Epithelial cell of proximal tubule (primary cell): ENCODE data around the gene BAIAP2. TPM values are rescaled to one million over a fixed set of nuclear protein-coding genes. Genes with fewer than 3 reads are reported as not detected.
"Not testable (repeated sequence)": the region's sequence is repeated elsewhere in the genome, so short reads cannot be mapped to it uniquely, and the experiment has no call there.

Experiments used
- DNase-seq: peaks from one replicate; pipeline ENCODE4 v3.0.0-alpha.2; 2011; ENCODE audit warnings: low read depth
- H3K4me3 ChIP-seq: 2 replicates; pipeline ENCODE4 v1.5.1; 2011; ENCODE audit warnings: low read depth, mild to moderate bottlenecking, low read length
- total RNA-seq: library from RNA; depleted of rRNA; stranded (reverse); fragments of >200 nt; gene quantifications from 2 replicates; pipeline ENCODE4 v1.2.3, GENCODE V29; 2015
- TF ChIP-seq, protein P1 (sequence below): conservative IDR thresholded peaks from 2 replicates; pipeline ENCODE4 v1.5.1; 2012; ENCODE audit warnings: low read depth, mild to moderate bottlenecking, low read length

The BAIAP2 gene
- total RNA-seq, 1 donor from 2014 or later, result 44.0 TPM

DNA sequence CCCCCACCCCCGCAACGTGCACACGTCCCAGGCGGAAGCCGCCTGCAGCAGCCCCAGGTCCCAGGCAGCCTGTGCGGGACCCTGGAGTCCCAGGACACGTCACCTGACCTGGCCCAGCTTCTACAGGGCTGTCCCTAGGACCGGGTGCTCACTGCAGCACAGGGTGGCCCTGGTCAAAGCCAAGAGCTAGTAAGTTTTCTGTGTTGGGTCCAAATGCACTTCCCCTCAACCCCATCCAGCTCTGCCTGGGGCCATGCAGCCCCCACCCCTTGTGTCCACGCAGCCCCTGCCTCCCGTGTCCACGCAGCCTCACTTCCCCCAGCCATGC is 108.2 kb downstream of the BAIAP2 start:
- no peak overlapping the region for H3K4me3 ChIP-seq
- DNase-seq, result no peak
- TF ChIP-seq, protein P1, sequence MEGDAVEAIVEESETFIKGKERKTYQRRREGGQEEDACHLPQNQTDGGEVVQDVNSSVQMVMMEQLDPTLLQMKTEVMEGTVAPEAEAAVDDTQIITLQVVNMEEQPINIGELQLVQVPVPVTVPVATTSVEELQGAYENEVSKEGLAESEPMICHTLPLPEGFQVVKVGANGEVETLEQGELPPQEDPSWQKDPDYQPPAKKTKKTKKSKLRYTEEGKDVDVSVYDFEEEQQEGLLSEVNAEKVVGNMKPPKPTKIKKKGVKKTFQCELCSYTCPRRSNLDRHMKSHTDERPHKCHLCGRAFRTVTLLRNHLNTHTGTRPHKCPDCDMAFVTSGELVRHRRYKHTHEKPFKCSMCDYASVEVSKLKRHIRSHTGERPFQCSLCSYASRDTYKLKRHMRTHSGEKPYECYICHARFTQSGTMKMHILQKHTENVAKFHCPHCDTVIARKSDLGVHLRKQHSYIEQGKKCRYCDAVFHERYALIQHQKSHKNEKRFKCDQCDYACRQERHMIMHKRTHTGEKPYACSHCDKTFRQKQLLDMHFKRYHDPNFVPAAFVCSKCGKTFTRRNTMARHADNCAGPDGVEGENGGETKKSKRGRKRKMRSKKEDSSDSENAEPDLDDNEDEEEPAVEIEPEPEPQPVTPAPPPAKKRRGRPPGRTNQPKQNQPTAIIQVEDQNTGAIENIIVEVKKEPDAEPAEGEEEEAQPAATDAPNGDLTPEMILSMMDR, result no peak

DNA sequence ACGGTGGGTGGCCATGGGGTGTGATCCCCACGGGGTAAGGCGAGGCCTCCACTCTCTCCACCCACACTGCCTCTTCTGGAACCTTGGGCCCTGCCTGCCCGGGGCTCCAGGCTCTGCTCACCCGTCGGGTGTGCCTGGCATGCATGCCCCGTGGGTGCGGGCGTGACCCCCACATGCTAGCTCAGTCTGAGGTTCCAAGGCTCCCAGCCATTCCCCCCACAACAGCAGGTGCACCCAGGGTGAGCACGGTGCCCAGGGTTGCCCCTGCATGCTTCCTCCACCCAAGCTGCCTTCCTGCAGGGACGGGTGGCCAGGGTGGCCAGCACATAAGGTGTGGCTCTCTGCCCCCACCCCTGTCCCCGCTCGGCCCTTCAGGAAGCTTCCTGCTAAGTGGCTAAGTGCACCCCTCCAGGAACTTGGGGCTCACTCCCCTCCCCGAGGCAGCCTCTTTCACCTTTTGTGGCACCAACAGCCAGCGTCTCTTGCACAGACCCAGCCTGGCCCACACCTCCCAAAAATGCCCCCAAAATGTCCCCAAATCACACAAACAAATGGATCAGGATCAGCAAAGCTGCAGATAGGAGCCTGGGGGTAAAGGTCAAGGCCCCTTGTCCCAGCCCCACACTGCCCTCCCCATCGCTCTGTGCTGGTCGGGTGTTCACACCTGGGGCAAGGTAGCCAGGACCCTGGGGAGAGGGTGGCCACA is 108.9 kb downstream of the BAIAP2 start:
- no peak overlapping the region for H3K4me3 ChIP-seq
- no peak for DNase-seq
- TF ChIP-seq, protein P1, result no peak

DNA sequence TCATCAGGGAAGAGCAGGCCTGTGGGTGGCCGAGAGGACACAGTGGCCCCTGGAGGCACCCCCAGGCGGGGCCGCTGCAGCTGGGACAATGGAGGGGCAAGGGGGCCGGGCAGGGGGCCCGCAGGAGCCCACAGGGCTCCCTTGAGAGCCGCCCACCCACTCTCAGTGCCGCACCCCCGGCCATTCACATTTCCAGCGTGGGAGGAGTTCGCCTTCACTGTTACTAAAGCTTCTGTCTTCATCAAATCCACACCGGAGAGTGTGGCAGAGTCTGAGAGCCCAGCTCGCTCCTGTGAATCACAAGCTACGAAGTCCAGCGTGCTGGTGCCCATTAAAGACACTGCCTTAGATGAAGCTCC is 109.5 kb downstream of the BAIAP2 start:
- H3K4me3 ChIP-seq, result no peak overlapping the region
- TF ChIP-seq, protein P1, result no peak
- no peak for DNase-seq

DNA sequence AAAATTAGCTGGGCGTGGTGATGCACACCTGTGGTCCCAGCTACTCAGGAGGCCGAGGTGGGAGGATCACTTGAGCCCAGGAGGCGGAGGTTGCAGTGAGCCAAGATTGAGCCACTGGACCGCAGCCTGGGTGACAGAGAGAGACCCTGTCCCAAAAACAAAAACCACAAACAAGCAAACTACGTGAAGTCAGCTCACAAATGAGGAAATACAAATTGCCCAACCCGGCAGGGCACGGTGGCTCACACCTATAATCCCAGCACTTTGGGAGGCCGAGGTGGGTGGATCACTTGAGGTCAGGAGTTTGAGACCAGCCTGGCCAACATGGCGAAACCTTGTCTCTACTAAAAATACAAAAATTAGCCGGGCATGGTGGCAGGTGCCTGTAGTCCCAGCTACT is 111.3 kb downstream of the BAIAP2 start:
- not testable (repeated sequence) for DNase-seq, H3K4me3 ChIP-seq

DNA sequence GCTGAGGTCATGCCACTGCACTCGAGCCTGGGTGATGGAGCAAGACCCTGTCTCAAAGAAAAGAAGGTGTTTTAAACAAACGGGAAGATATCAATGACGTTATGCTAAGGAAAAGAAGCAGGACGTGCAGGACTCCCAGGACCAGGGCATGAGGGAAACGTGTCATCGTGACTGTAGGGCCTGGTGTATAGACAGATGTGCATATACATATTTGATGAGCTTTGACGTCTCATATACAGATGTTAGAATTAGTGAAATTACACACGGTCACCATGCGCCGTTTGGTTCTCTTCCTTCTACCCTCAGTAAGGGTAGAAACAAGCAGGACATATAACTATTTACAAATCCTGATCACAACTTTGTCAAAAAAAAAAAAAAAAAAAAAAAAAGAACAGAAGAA is 112.8 kb downstream of the BAIAP2 start:
- H3K4me3 ChIP-seq, result no peak overlapping the region
- TF ChIP-seq, protein P1, result no peak
- no peak for DNase-seq

DNA sequence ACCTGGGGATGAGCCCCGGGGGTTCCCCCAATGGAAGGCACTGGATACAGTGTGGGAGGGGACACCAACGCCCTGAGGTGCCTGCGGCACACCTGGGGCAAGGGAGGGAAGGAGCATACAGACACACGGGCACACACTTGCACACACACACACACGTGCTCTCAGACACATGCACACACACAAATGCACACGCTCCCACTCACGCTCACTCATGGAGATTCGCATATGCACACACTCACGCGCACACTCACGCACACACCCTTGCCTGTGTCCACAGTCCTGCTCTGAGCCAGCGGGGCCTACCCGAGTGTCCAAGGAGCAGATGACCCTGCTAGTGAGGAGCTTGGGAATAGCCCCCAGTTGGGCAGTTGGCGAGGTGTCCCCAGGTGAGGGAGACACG is 113.6 kb downstream of the BAIAP2 start:
- no peak for DNase-seq
- TF ChIP-seq, protein P1, result no peak
- no peak overlapping the region for H3K4me3 ChIP-seq

DNA sequence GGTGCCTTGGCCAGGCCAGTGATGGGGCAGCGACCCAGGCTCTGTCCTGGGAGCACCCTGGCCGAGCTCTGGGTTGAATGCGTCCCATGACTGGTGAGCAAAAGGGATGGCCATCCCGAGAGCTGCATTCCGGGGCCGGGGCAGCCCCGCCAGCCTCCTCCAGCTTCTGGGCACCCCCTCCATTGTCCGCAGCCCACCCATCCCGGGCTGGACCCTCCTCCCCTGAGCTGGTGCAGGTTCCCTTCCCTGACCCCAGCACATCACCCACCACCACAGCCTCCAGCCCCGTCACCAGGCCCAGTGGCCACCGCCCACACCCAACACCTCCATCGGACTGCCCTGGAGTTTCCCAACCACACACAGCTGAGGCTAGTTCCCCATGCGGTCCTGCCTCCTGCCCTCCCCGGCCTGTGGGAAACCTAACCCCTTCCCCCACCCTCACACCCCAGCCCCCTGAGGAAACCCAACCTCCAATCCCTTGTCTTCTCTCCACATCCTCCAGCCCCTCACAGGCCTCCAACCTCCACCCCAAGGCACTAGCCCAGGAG is 114.1 kb downstream of the BAIAP2 start:
- no peak overlapping the region for H3K4me3 ChIP-seq
- TF ChIP-seq, protein P1, result no peak
- DNase-seq, result no peak
